Neural crest cell (in vitro differentiated cells): ENCODE results near the gene CDK19. TPM values are rescaled to one million over a fixed set of nuclear protein-coding genes. Genes with fewer than 3 reads are reported as not detected.

ENCODE experiments used
- DNase-seq: peaks from one replicate; pipeline ENCODE4 v3.0.0; 2021; ENCODE audit warnings: low read depth, mixed read lengths, low spot score
- H3K27ac Mint-ChIP-seq: one replicate; pipeline ENCODE4 v1.8.0; 2021; ENCODE audit warnings: mild to moderate bottlenecking, mixed read lengths; ENCODE audit not compliant: unreplicated experiment
- H3K27me3 Mint-ChIP-seq: 2 replicates; pipeline ENCODE4 v1.8.0; 2021; ENCODE audit warnings: low read depth, mild to moderate bottlenecking, mixed read lengths
- H3K36me3 Mint-ChIP-seq: 2 replicates; pipeline ENCODE4 v1.8.0; 2021; ENCODE audit warnings: low read depth, mild to moderate bottlenecking, mixed read lengths
- H3K4me1 Mint-ChIP-seq: 2 replicates; pipeline ENCODE4 v1.8.0; 2021; ENCODE audit warnings: mixed read lengths
- H3K4me3 Mint-ChIP-seq: one replicate; pipeline ENCODE4 v1.8.0; 2021; ENCODE audit warnings: mild to moderate bottlenecking, mixed read lengths
- H3K9me3 Mint-ChIP-seq: 2 replicates; pipeline ENCODE4 v1.8.0; 2021; ENCODE audit warnings: mixed read lengths
- total RNA-seq: library from RNA; stranded (reverse); gene quantifications from 2 replicates; pipeline ENCODE4 v1.2.1, GENCODE V29; 2021
- TF ChIP-seq, protein P1 (sequence below): fragments of 200-600 bp; sonication (generic); conservative IDR thresholded peaks from 2 replicates; pipeline ENCODE4 v1.5.0; 2021; ENCODE audit warnings: antibody characterized with exemption, mild to moderate bottlenecking

Gene CDK19
- total RNA-seq, 1 donor from 2014 or later, result 24.4 TPM

DNA sequence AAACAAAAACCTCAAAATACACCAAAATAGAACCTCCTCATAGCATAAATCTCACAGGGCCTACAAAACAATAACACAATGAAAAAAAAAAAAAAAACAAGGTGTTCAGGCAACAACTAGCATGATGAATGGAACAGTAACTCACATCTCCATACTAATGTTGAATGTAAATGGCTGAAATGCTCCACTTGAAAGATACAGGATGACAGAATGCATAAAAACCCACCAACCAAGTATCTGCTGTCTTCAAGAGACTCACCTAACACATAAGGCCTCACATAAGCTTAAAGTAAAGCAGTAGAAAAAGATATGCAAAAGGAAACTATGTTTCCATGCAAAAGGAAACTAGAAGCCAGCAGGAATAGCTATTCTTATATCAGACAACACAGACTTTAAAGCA lies 121.3 kb downstream of the CDK19 start:
- no peaks in the 10 kb centered on the region for H3K4me1 Mint-ChIP-seq
- H3K27ac Mint-ChIP-seq, result no peak overlapping the region
- H3K9me3 Mint-ChIP-seq, result peaks cover 10% of the 10 kb centered on the region
- no peak overlapping the region for H3K4me3 Mint-ChIP-seq
- no peaks in the 10 kb centered on the region for H3K27me3 Mint-ChIP-seq
- DNase-seq, result no peak
- peaks cover 15% of the 10 kb centered on the region for H3K36me3 Mint-ChIP-seq
- TF ChIP-seq, protein P1, sequence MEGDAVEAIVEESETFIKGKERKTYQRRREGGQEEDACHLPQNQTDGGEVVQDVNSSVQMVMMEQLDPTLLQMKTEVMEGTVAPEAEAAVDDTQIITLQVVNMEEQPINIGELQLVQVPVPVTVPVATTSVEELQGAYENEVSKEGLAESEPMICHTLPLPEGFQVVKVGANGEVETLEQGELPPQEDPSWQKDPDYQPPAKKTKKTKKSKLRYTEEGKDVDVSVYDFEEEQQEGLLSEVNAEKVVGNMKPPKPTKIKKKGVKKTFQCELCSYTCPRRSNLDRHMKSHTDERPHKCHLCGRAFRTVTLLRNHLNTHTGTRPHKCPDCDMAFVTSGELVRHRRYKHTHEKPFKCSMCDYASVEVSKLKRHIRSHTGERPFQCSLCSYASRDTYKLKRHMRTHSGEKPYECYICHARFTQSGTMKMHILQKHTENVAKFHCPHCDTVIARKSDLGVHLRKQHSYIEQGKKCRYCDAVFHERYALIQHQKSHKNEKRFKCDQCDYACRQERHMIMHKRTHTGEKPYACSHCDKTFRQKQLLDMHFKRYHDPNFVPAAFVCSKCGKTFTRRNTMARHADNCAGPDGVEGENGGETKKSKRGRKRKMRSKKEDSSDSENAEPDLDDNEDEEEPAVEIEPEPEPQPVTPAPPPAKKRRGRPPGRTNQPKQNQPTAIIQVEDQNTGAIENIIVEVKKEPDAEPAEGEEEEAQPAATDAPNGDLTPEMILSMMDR, result no peak

GRCh38 chr6:110693296-110693695 lies 122.0 kb downstream of the CDK19 start:
- Mint-ChIP-seq H3K36me3 (peaks cover 15% of the 10 kb centered on the region), H3K27me3 (no peaks in the 10 kb centered on the region), H3K4me1 (no peaks in the 10 kb centered on the region), H3K9me3 (peaks cover 8% of the 10 kb centered on the region), H3K27ac (no peak overlapping the region), H3K4me3 (no peak overlapping the region)
- TF ChIP-seq, protein P1, result no peak
- no peak for DNase-seq

DNA sequence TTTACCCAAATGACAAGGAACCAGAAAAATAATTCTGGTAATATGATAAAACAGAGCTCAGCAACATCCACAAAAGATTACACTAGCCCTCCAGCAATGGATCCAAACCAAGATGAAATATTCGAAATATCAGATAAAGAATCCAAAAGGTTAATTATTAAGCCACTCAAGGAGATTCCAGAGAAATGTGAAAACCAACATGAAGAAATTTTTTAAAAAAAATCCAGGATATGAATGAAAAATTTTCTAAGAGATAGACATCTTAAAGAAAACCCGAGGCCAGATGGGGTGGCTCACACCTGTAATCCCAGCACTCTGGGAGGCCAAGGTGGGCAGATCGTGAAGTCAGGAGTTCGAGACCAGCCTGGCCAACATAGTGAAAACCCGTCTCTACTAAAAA lies 124.4 kb downstream of the CDK19 start:
- Mint-ChIP-seq H3K27ac (no peak overlapping the region), H3K4me1 (no peaks in the 10 kb centered on the region), H3K36me3 (peaks cover 3% of the 10 kb centered on the region), H3K27me3 (no peaks in the 10 kb centered on the region), H3K9me3 (no peaks in the 10 kb centered on the region), H3K4me3 (no peak overlapping the region)
- DNase-seq, result no peak
- TF ChIP-seq, protein P1, result no peak

GRCh38 chr6:110690106-110690654 lies 125.1 kb downstream of the CDK19 start:
- Mint-ChIP-seq H3K36me3 (peaks cover 3% of the 10 kb centered on the region), H3K27me3 (no peaks in the 10 kb centered on the region), H3K27ac (no peak overlapping the region), H3K4me3 (no peak overlapping the region), H3K9me3 (no peaks in the 10 kb centered on the region), H3K4me1 (no peaks in the 10 kb centered on the region)
- no peak for DNase-seq
- TF ChIP-seq, protein P1, result no peak

- Mint-ChIP-seq H3K27me3 (no peaks in the 10 kb centered on the region), H3K4me1 (no peaks in the 10 kb centered on the region), H3K27ac (no peak overlapping the region), H3K4me3 (no peak overlapping the region), H3K9me3 (no peaks in the 10 kb centered on the region), H3K36me3 (peaks cover under 1% of the 10 kb centered on the region)
- no peak for DNase-seq
- TF ChIP-seq, protein P1, result no peak
Measured at GRCh38 chr6:110689275-110689935, 125.9 kb downstream of the CDK19 start.
